OCI-LY7 (cell line): Measurements from ENCODE around the gene SP7.

Experiments
- EZH2phosphoT487 ChIP-seq: fragments of 200-600 bp; sonication (generic); IDR thresholded peaks from 2 replicates; pipeline ENCODE4 v1.6.1; 2018; ENCODE audit warnings: low read depth, borderline replicate concordance, mild to moderate bottlenecking, mixed run types, antibody characterized with exemption, low read length, moderate library complexity, mixed read lengths
- TF ChIP-seq, protein P1 (sequence below): fragments of 200-600 bp; sonication (generic); conservative IDR thresholded peaks from 2 replicates; pipeline ENCODE4 v1.5.1; 2014; ENCODE audit warnings: mild to moderate bottlenecking, antibody characterized with exemption, low read length, moderate library complexity, mixed read lengths

DNA sequence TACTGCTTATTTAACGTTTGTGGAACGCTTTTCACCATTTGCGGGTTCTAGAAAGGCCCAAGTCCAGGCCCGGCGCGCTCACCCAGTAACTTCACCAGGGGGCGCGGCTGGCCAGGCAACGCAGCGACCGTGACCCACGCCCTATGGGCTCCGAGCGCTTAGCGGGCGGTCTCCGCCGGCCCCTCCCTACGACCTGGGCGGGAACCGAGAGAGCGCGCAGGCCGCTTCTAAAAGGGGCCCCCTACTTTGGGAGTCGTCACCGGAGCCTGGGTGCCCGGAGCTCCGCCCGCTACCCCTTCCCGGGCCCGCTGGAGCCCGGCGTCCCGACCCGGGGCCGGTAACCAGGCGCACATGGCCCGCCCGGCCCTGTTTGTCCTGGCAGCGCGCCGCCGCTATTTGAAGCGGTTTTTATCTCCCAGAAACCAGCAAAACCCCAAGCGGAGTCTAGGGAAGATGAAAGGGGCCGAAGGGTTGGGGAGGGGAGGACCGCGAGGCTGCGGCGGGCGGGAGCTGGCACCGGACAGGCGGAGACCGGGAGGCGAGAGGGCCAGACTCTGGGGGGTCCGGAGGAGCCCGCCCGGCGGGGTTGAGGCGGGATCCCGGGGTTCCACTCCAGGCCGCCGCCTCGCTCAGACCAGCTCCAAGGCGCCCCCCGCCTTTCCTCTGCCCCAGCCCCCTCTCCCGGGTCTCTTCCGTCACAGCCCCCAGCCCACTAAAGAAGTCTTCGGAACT is 11.2 kb downstream of the SP7 start:
- TF ChIP-seq, protein P1, sequence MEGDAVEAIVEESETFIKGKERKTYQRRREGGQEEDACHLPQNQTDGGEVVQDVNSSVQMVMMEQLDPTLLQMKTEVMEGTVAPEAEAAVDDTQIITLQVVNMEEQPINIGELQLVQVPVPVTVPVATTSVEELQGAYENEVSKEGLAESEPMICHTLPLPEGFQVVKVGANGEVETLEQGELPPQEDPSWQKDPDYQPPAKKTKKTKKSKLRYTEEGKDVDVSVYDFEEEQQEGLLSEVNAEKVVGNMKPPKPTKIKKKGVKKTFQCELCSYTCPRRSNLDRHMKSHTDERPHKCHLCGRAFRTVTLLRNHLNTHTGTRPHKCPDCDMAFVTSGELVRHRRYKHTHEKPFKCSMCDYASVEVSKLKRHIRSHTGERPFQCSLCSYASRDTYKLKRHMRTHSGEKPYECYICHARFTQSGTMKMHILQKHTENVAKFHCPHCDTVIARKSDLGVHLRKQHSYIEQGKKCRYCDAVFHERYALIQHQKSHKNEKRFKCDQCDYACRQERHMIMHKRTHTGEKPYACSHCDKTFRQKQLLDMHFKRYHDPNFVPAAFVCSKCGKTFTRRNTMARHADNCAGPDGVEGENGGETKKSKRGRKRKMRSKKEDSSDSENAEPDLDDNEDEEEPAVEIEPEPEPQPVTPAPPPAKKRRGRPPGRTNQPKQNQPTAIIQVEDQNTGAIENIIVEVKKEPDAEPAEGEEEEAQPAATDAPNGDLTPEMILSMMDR, result peak; percentile 83
- TF ChIP-seq EZH2phosphoT487, result no peak
